Epidermal melanocyte (primary cell): ENCODE data around the gene KRT33B.
"Not testable (repeated sequence)": the region's sequence is repeated elsewhere in the genome, so short reads cannot be mapped to it uniquely, and the experiment has no call there.

Experiments used
- DNase-seq: peaks from one replicate; pipeline ENCODE4 v3.0.0; 2011; ENCODE audit warnings: low spot score; ENCODE audit not compliant: insufficient read length

Gene KRT33B

DNA sequence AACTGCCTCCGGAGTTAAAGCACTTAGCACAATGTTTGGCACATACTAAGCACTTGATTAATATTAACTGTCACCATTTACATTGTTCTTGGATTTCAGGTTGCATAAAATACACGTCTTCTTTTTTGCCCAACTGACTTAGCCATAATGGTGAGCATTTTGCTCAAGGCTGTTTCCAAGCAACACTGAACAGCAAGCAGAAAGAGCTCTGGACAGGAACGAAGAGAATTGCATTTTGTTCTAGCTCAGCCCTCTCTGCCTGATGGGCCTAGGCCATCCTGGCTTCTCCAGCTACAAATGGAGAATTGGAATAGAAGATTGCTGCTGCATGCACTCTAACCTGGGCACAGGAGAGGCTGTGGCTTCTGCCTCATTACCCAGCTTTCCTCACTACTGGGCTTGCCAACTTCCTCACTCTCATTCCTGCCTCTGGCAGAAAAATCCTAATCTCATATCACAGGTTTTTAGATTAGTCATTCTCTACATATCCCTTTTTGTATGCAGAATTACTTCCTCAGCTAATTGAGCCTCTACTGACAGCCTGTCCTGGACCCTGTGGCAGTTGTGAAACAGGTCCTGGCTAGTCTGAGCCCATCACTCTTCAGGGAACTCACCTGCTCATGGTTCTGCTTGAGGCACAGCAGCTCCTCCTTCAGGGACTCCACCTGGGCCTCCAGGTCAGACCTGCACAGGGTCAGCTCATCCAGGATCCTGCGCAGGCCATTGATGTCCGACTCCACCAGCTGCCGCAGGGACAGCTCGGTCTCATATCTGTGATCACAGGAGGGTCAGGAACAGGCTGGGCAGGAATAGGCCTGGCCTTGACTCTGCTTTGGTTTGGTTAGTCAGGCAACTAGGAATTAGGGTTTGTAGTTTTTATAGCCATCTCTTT is 21.5 kb downstream of the KRT33B start:
- no peak for DNase-seq

DNA sequence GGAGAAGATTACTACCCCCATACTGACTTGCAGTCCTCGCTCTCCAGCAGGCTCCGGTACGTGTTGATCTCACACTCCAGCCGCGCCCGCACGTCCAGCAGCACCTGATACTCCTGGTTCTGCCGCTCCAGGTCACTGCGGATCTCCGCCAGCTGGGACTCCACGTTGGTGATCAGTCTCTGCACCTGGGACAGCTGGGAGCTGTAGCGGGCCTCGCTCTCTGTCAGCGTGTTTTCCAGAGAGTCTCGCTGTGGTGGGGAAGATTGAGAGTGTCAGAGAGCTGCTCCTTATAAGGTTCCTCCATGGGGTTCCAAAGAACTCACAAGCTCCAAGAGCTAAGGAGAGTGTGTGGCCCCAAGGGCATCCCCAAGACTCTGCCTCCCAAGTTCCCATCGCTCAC is 23.2 kb downstream of the KRT33B start:
- DNase-seq = not testable (repeated sequence)

DNA sequence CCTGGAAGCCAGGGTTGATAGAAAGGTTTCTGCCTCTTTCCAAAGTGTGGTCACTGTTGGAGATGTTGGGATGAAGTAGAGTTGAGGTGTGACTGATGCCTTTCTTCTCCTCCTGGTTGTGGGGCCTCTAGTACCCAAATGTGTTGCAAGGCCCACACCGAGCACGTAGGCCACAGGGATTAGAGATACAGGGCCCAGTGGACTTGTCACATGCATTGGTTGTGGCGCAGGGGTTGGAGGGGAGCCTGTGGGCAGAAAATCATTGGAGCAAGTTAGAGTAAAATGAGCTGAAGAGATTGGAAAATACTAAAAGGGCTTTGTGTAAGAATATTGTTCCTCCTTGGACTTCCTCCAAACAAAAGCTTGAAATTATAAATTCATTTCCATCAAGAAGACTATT is 23.6 kb downstream of the KRT33B start:
- DNase-seq = no peak

DNA sequence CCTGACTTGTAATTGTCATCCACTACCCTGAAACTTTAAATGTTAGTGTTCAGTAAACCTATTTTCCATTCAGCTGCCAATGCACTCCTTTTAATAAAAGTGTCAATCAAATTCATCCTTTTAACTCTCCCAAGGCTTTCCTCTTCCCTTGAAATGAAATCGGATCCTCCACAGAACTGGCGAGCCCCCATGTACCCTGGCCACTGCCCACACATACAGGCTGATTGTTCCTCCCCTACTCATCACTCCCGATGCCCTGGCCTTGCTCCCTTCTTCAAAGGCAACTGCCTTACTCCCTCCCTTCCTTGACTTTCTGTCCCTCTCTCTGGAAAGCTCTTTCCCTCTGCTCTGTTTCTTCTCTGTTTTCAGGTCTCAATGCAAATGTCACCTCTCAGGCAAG is 26.6 kb downstream of the KRT33B start:
- DNase-seq = no peak

DNA sequence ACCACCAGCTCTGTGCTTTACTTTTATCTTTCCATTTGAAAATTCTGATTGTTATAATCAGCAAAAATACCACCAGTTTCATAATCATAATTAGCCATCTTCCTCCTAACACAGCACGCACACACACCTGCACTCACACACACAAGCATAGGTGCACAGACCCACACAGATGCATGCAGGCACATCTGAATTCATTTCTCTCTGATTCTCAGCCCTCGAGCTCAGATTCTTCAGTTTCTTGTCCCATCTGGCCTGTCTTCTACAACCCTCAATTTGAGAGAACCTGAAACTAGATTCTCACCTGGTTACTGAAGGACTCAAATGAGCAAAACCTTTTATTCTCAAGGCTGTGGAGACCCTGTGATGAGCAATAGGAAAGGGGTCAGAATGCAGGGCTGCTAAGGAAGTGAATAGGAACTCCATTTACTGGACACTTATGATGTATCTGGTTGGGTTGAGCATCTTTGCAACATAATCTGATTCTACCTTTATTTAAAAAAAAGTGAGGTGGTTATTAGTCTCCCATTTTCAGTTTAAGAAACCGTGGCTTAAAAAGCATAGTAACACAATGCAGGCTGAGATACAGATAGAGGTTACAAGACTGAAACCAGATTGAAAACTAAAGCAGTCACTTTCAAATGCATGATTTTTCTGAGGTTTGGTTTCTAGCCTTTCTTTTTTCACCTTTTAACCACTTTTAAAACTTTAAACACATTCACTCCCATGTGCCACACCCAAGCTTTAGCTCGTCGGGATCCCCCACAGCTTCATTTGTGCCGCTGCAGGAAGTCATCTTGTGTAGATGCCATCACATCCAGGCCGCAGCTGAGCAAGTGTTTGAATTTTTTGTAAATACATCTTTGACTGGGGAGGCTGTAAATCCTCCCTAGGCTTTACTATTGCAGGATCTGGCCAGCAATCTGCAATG is 28.4 kb downstream of the KRT33B start:
- no peak for DNase-seq

DNA sequence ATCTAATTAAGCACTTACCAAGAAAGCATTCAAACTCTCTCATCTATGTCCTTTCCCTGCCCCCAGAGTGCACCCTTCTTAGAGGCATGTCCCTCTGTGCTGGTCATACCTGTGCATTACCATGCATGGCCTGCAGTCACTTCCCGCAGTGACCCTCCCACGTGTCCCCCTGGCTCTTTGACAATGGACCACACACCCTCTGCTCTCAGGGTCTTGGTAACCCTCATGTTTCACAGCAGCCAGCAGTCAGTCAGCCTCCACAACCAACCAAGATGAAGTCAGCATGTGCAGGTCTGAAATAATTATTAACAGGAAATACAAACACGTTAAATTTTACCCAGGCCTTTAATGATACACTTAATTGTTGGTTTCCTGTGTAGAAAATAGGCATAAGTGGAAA is 29.1 kb downstream of the KRT33B start:
- DNase-seq = no peak

DNA sequence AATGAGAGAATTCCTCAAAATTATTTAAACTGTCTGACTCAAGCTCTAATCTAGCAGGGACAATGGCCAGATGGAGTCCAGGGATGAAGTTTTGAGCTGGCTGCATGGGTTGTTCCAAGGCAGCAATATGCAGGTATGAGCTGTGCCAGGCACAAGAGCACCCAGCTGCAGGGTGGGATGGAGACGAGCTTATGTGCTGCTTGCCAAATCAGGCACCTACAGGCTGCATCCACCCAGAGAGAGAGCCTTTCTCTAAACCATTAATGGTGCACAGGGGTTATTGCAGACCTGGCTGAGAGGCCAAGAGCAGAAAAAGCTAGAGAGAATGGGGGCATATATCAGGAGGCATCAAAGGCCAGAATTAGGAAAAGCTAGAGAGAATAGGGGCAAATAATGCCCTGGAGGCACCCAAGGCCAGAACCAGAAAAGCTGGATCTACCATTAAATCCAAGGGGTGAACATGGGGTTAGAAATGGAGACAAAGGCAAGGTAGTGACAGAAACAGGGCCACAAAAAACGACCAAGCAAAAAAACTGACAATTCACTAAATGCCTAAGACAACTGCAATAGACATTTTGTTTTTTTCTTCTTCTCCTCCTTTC is 29.9 kb downstream of the KRT33B start:
- DNase-seq = no peak

DNA sequence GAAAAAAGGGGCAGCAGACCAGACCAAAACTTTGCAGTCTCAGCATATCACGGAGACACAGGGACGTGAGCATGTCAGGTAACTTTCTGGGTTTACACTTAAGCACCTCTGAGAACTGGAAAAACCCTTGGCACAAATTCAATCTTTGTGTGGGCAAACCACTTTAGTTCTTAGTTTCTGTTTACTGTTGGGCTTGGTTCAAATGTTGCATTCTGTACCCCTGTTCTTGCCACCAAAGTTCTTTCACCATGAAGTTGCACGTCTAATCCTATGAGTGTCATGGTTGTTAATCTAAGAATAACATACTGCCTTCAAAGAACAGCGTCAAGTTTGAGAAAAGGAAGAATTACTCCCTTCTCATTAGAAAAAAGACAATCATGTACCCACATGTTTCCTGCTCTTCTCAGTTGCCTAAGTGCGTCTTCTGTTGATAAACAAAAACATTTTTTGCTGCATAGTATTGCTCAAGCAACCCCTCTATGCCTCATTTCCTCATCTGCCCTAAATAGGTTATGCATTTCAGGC is 30.6 kb downstream of the KRT33B start:
- DNase-seq = no peak

DNA sequence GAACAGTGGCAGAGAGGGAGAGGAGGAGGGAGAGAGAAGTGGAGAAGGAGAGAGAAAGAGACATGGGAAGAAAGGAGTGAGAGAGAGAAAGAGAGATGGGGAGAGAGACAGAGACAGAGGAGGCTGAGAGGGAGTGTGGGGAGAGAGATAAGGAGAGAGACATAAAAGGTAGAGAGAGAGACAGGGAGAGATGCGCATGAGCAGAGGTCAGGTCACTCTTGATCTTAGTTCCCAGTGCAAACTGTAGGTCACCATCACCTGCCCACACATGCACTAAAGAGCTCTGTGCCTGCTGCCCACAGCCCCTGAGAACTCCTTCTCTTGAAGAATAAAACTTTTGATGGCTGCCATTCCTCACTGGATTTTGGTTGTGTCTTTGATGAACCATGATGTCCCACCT is 33.9 kb downstream of the KRT33B start:
- no peak for DNase-seq

DNA sequence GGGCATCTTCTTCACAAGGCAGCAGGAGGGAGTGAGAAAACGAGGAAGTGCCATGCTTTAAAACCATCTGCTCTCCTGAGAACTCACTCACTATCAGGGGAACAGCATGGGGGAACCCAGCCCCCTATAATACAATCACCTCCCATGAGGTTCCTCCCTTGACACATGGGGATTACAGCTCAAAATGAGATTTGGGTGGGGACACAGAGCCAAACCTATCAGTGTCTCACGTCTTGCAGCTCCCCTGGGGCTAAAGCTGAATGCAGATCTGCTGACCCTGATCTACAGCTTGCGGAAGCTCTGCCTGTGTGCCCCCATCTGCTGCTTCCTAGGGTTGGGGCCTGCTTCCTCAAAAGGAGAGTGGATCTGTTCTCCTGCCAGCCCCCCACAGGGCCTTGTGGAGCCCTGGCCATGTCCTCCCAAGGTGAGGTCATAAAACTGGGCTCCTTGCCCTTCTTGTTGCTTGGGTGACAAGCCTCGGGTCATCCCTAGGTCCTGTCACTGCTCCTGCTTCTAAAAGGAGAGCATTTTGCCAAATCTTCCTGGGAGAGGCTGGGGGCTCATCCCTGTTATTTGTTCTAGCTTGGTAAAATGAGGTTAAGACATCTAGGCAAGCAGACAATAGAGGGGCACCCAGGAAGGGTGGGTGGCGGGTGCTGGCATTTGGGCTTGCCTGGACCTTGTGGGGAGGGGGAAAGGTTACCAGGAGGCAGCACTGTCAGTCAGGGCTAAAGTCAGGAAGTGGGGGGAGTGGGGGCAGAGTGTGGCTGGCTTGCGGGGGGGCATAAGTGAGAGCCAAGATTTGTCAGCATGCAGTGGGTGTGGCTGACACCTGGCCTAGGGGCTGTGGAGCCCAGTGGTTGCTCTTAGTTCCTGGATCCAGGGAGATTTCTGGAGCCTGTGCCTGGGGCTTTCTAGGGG is 35.0 kb downstream of the KRT33B start:
- no peak for DNase-seq

DNA sequence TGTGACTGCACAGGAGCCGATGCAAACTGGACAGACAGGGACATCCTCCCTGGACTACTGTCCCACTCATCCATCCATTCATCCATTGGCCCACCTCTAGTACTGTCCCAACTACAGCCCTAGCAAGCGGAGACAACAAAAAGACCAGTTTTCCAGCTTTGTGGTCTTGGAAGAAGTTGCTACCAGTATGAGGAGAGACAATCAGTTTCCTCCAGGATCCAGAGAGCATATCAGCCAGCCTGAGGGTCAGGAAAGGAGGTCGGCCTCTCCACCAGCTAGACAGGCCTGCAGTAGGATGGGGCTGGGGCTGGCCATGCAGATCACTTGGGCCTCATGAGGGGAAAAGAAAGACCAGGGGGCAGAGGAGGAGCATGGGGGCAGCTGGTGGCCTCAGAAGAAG is 35.8 kb downstream of the KRT33B start:
- DNase-seq = no peak

DNA sequence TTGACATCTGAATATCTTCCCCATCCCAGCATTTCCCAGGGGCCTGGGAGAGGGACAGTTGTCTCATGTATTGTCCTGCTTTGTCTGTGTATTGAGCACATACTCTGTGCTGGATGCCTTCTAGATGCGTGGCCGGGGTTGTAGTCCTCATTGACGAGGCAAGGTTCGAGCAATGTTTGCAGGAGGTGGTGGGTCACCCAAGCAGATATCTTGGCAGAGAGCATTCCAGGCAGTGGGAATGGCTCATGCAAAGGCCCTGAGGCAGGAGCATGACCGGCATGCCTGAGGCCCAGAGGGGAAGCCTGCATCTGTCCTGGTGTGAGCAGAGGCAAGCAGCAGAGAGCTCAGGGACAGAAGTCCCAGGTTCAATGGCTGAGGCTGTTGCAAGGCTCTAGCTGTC is 36.5 kb downstream of the KRT33B start:
- no peak for DNase-seq

DNA sequence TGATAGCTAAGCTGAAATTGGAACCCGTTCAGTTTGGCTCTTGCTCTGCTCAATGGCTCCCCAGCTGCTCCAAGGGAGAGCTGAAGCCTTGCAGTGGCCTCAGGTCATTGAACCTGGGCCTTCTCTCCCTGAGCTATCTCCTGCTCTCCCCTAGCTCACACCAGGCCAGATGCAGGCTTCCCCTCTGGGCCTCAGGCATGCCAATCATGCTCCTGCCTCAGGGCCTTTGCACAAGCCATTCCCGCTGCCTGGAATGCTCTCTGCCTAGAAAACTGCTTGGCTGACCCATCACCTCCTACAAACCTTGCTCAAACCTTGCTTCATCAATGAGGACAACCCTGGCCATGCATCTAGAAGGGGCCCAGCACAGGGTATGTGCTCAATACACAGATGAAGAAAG is 37.4 kb downstream of the KRT33B start:
- no peak for DNase-seq

DNA sequence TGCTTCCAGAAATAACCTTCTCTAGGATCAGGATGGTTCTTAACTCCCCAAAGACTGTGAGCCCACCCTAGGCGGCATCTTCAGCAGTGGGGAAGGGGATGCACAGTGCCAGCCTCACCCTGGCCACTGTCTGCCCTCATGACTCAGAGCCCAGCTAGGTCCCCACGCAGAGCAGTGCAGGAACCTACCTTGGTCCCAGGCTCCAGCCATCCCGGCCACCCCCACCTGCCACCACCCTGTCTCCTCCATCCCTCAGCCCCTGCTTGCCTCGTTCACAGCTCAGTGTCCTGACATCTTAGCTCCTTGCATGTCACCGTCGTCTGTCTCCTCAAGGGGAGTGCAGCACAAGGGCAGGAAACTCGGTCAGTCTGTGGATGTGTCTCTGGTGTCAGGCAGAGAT is 38.0 kb downstream of the KRT33B start:
- no peak for DNase-seq

DNA sequence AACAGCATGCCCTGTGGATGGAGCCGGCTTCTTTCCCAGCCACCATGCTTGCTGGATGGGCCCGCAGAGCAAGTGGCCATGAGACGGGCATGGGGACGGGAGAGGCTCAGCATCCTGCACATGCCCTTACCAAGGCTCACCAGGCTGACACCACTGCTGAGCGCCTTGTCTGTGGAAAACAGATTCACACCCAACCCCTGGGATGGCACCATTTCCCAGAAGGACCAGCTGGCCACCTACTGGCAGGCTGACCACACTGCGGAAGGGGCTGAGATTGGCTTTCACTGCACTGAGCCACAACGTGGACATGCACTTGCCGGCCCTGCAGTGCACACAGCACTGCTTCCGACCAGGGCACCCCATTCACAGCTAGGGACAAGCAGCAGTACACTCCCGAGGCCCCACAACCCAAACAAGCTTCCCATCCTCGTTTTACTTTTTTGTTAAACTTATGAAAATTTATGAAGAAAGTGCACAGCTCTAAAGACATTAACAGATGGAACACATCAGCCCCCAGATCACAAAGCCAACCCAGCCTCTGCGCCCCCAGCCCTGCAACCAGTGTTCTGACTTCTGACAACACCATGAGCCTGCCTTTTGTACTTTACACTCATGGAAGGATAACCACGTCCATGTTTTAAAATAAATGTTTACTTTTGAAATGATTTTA is 40.2 kb downstream of the KRT33B start:
- peak; percentile 40 for DNase-seq

DNA sequence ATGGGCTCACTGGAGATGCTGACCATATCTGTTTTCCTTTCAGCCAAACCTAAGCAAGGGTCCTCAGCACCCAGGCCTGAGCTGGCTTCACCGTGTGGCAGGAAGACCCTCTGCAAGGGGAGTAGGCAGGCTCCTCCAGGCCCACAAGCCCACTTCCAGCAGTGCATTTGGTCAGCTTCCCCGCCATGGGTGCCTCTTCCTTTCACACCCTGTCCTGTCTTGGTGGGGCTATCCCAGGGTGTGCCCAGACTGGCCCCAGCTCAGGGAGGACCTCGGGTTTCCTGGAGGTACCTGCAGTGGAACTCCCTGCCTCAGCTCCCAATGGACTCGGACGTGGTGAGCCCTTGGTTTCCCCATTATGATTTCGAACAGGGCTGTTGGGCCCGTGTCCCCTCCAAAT is 41.4 kb downstream of the KRT33B start:
- DNase-seq = no peak

DNA sequence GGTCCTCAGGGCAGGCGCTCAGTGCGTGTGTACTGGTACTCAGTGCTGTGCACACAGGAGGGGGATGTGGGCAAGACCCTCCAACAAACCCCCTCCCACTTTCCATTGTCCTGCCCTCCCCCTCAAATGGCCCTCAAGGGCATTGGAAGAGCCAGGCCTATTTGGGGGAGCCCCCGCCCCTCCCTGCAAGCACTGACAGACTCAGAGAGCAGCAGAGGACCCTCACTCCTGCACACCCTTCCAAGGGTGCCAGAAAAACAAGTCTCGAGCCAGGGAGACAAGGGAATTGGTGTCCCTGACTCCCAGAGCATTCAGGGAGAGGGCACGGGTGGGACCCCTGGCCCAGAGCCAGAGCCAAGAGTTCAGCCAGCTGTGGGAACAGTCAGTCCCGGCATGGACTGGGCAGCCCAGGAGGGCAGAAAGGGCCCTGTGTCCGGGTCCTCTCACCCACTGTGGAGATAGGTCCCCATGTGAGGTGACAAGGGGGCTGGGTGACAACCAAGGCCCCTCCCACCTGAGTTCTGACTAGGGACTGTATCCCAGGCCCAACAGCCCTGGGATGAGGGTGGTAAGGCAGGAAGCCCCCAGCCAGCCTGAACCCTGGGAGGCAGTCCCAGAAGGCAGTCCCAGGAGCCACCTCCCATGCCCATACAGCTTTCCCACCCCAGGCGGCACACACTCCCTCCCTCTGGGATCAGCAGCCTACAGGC is 42.0 kb downstream of the KRT33B start:
- no peak for DNase-seq

DNA sequence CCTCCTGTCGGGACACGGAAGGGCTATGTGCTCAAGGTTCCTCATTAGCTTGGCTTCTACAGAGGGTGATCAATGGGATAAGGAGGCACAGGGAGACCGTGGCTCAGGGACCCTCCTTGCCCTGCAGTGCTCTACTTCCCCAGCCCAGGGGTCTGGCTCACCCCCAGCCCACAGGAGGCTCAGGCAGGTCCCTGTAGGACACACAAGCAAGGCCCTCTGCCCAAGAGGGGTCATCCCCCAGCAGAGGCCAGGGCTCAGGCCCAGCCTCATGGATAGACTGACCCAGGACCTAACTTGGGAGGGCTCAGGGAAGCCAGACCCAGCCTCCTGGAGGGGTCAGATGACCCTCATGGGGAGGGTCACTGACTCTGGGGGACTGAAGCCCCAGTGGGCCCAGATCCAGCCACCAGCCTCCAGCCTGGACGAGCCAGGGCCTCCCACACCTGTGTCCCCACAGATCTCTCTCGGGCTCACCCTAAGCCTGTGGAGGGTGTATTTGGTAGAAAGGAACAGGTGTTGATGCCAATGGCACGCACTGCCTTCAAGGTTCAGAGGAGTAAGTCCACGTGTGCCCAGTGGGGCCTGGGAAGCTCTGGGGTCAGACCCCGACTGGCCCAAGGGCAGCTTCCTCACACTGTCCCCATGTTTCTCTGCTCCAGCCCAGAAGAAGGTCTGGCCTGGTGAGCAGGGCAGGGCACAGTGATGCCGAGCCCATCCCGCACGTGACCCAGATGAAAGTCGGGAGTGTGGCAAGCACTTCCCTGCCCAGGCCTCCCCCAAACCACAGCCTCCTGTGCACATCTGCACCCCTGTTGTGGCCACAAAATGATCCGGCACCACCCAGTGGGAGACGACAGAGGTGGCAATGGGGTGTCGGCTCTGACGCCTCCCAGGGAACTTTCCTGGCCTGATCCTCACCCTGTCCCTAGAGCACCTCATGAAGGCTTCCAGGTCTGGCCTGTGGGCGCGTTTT is 43.2 kb downstream of the KRT33B start:
- no peak for DNase-seq
